NOMO-1 treated with DMSO at 0.1 percent for 48 hours (cell line): ENCODE results near the gene ANK3.

Experiments
- DNase-seq: peaks from one replicate; lab custom pipeline; 2025; ENCODE audit not compliant: unreplicated experiment; lab: John Stamatoyannopoulos, UW

ANK3 gene

GRCh38 chr10:60236869-60237524, 152.7 kb downstream of the ANK3 start:
- peak; percentile 98 for DNase-seq

GRCh38 chr10:60235001-60235400, 154.7 kb downstream of the ANK3 start:
- DNase-seq, result no peak

- peak; percentile 15 for DNase-seq
Measured at GRCh38 chr10:60234551-60234950, 155.1 kb downstream of the ANK3 start.

- DNase-seq, result no peak
Measured at GRCh38 chr10:60230892-60231291, 158.8 kb downstream of the ANK3 start.

- DNase-seq, result no peak
Measured at GRCh38 chr10:60224066-60224705, 165.5 kb downstream of the ANK3 start.

GRCh38 chr10:60222047-60222446, 167.6 kb downstream of the ANK3 start:
- DNase-seq, result no peak

- DNase-seq, result no peak
Measured at GRCh38 chr10:60212195-60212594, 177.5 kb downstream of the ANK3 start.

GRCh38 chr10:60209874-60210570, 179.7 kb downstream of the ANK3 start:
- DNase-seq, result peak; percentile 3

GRCh38 chr10:60208676-60209269, 180.9 kb downstream of the ANK3 start:
- DNase-seq, result no peak

GRCh38 chr10:60207894-60208293, 181.8 kb downstream of the ANK3 start:
- no peak for DNase-seq

- no peak for DNase-seq
Measured at GRCh38 chr10:60206735-60207134, 182.9 kb downstream of the ANK3 start.

GRCh38 chr10:60205741-60206140, 183.9 kb downstream of the ANK3 start:
- no peak for DNase-seq

GRCh38 chr10:60203993-60204618, 185.6 kb downstream of the ANK3 start:
- DNase-seq, result peak; percentile 48

GRCh38 chr10:60200682-60201053, 189.0 kb downstream of the ANK3 start:
- no peak for DNase-seq

GRCh38 chr10:60200012-60200681, 189.5 kb downstream of the ANK3 start:
- DNase-seq, result no peak

- DNase-seq, result no peak
Measured at GRCh38 chr10:60197206-60197605, 192.5 kb downstream of the ANK3 start.

GRCh38 chr10:60194421-60194820, 195.3 kb downstream of the ANK3 start:
- DNase-seq, result no peak

GRCh38 chr10:60192946-60193345, 196.7 kb downstream of the ANK3 start:
- no peak for DNase-seq

- DNase-seq, result no peak
Measured at GRCh38 chr10:60189861-60190475, 199.7 kb downstream of the ANK3 start.

- DNase-seq, result no peak
Measured at GRCh38 chr10:60188548-60188947, 201.1 kb downstream of the ANK3 start.
